GM18867 (cell line): ENCODE data around the gene WNT8A.

Source experiments
- ATAC-seq: cut with Tn5 transposase; IDR thresholded peaks from one replicate; pipeline ENCODE4 v1.9.1; 2021; ENCODE audit warnings: mild to moderate bottlenecking, moderate library complexity; ENCODE audit not compliant: unreplicated experiment

Gene WNT8A

GRCh38 chr5:138091685-138092084 lies 7.9 kb downstream of the WNT8A start:
- no peak for ATAC-seq

GRCh38 chr5:138092301-138092700 lies 8.5 kb downstream of the WNT8A start:
- ATAC-seq: no peak

GRCh38 chr5:138093036-138093435 lies 9.2 kb downstream of the WNT8A start:
- ATAC-seq: no peak

DNA sequence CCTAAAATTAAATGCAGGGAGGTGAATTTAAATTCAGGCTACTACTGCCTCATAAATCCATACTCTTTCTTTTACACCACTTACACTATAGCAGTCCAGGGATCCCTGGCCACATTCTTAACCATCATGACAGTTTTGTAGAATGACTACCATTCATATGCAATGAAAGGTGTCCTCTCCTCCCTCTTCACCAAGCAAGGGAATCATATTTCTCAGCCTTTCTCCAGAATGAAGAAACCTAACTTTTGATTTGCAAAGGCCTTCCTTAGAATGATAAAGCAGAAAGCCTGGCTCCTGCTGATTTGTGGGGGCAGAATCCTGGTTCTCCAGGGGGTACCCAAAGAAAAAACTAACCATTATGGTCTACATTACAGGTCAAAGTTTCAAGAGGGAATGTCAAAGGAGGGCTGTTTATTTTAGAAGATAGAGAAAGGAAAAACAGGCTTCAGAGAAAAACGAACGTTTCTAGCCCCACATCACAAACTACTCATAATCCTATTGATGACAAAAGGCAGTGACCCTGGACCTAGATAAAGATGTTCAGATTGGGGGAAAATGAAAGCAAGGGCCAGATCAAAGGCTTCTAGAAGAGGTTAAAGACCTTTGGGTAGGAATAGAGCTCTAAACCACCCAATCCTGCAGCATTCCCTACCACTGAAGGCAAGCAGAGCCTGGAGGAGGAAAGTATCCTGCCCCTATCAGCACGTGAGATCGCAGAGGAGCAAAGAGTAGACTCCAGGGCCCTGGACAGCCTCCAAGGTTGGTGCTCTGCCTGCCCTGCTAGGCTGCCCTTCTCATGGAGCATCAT lies 11.5 kb downstream of the WNT8A start:
- no peak for ATAC-seq

GRCh38 chr5:138096363-138096762 lies 12.5 kb downstream of the WNT8A start:
- no peak for ATAC-seq

- ATAC-seq: no peak
Observed at GRCh38 chr5:138096997-138097828, 13.4 kb downstream of the WNT8A start.

GRCh38 chr5:138102454-138103318 lies 18.9 kb downstream of the WNT8A start:
- ATAC-seq: peak; percentile 47

GRCh38 chr5:138103319-138103637 lies 19.4 kb downstream of the WNT8A start:
- no peak for ATAC-seq

DNA sequence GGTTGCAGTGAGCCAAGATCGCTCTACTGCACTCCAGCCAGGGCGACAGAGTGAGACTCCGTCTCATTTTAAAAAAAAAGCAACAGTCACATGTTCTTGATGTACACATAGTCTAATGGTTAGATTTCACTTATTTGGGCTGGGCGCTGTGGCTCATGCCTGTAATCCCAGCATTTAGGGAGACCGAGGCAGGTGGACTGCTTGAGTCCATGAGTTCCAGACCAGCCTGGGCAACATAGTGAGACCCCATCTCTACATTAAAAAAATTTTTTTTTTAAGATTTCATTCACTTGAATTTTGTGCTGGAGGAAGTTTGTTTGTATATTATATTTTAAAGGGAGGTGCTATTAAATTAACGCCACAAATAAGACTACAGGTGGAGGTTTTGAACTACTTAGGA lies 21.9 kb downstream of the WNT8A start:
- no peak for ATAC-seq

DNA sequence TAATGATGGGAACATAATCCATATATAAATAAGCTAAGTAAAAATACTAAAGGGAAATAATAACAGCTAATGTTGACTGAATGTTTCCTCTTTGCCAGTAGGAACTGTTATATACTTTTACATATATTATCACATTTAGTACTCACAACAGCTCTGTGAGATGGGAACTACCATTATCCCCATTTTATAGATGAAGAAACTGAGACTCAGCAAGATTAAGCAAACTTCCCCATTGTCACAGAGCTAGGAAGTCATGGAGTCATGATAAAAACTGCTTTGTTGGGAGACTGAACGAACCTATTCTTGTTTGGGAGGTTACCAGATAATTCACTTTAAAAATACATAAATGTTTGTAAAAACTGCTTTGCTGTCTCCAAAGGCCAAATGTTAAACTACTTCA lies 23.4 kb downstream of the WNT8A start:
- no peak for ATAC-seq

- ATAC-seq: no peak
Observed at GRCh38 chr5:138109463-138110265, 25.8 kb downstream of the WNT8A start.

DNA sequence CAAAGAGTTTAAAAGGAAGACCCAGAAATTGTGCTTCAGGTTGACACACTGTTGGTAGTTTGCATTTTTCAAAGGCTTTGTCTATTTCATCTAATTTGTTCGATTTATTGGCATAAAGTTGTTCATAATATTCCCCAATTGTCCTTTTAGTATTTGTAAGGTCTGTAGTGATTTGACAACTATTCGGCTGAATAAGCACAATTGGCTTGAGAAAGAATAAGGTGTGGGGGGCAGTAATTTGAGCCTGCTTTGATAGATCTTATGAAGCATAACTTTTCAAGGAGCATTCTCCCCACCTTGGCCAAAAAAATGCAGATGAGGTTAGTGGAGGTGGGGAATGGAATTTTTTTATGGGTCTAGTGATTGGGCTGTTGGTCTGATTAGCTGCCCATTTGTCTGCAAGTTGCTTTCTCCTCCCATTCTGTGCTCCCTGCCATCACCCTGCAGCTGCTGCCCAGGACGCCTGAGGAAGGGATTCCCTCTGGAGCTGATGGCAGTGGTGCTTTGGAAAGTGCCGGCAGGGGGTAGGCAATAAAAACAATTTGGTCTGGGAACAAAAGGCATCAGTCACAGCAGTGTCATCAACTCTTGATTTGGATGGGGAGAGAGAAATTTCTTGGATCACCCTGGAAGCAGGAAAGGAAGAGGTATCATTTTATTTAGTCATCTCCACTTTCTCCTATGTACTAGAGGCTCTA lies 26.6 kb downstream of the WNT8A start:
- ATAC-seq: no peak

- ATAC-seq: no peak
Observed at GRCh38 chr5:138111181-138111580, 27.3 kb downstream of the WNT8A start.

GRCh38 chr5:138111937-138112336 lies 28.1 kb downstream of the WNT8A start:
- ATAC-seq: no peak

DNA sequence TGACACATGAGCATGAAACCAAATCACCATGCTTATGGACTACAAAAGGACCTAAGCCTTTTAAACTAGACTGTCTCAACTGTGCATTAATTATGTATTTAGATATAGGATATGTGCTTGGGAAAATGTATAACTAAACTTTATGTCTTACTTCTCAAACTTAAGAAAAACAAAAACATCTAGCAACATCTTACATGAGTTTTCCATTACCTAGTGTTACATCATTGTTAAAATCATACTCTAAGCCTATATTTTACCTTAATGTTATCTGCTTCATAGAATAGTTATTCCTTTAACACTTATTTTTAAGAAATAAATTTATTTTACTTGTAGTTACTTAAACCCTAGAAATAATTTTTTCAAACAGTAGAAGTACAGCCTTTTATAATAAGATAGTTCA lies 31.4 kb downstream of the WNT8A start:
- ATAC-seq: no peak

- no peak for ATAC-seq
Observed at GRCh38 chr5:138128334-138128733, 44.5 kb downstream of the WNT8A start.

DNA sequence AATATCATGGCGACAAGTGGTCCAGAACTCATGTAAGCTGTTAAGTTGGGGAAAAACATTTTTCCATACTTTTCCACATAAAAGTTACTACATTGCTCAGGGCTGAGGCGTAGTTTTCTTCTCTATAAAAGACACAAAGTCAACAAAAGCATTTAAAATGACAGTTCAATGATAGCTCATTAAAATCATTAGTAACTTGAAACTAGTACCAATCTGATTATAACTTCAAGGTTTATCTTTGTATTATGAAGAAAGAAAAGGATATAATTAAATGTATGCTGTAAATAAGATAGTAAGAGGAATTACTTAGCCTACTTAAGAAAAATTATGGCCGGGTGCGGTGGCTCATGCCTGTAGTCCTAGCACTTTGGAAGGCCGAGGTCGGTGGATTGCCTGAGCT lies 45.5 kb downstream of the WNT8A start:
- no peak for ATAC-seq

DNA sequence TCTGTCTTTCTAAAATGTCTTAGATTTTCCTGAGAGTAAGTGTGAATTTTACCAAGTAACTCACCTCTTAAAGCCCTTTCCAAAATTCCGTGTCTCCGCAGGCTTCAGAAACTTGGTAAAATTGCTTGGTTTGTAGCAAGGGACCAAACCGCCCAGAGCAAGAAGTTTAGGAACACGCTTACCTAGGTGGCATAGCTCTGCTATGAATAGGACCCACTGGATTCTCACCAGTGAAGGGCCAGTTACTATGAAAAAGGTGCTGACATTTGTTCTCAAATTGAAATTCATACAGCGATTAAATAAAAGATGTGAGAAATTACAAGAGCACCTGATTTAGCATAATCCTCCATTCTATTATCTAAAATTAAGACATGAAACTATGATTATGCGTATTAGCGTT lies 48.7 kb downstream of the WNT8A start:
- ATAC-seq: no peak

GRCh38 chr5:138138949-138139780 lies 55.3 kb downstream of the WNT8A start, which contains the start of gene NME5:
Gene NME5, minus strand, starts transcription at chr5:138139428. Its CDS starts 648 bp downstream, at chr5:138138780.
- ATAC-seq: no peak
